ENCODE measurements around the gene MPHOSPH10.
"Not testable (repeated sequence)": the region's sequence is repeated elsewhere in the genome, so short reads cannot be mapped to it uniquely, and the experiment has no call there.

Gene MPHOSPH10

GRCh38 chr2:71122387-71123298, 7.8 kb upstream of the MPHOSPH10 start:
- no peak for DNase-seq (ENCODE audit: low read depth, low spot score)

DNA sequence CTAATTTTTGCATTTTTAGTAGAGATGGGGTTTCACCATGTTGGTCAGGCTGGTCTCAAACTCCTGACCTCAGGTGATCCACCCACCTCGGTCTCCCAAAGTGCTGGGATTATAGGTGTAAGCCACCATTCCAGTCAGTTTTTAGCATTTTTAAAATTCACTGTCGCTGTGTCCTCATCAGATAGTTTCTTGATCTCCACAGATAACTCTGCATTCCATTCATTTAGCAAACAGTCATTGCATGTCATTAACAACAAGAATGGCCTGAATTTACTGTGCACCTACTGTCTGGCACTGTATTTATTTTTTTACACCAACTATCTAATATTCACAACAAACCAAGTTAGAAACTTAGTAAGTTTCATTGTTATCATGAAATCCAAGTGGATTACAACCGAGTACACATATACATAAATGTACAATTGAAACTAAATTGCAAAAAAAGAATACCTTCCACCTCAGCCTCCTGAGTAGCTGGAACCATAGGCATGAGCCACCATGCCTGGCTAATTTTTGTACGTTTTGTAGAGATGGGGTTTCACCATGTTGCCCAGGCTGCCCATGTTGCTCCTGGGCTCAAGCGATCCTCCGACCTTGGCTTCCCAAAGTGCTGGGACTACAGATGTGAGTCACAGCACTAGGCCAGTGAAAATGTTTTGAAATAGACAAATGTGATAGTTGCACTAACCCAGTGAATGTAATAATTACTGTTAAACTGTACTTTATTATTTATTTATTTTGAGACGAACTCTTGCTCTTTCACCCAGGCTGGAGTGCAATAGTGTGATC, 4.7 kb upstream of the MPHOSPH10 start:
- no peak for DNase-seq (ENCODE audit: low read depth, low spot score)

- no peak for DNase-seq (ENCODE audit: low read depth, low spot score)
Measured at GRCh38 chr2:71126957-71127356, 3.5 kb upstream of the MPHOSPH10 start.

GRCh38 chr2:71129114-71129901, 1.1 kb upstream of the MPHOSPH10 start:
- no peak for DNase-seq (ENCODE audit: low read depth, low spot score)

DNA sequence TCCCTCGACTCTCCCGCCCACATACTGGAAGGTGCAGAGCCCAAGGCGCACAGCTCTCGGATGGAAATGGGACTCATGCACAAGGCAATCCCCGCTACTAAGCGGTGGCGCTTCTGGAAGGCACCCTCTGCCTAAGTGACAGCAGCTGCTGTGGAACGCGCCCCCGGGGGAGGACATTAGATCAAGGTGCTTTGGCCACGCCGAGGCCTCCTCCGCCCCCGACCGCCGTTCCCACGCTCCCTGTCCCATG, 607 bp upstream of the MPHOSPH10 start:
- no peak for DNase-seq (ENCODE audit: low read depth, low spot score)

DNA sequence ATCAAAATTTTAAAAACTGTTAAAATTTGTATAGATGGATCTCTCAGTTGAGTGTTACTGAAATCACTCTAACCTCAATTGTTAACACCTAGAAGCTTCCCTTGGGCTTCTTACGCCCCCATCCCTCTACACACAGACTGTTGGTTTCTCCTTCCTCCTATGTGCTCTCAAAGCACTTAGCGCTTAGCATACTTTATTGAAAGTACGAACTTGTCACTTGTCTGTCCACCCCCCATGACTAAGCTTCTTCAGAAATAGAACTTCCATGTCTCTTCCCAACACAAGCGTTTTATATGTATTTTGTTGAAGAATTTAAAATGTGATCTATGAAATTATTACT, 441 bp downstream of the MPHOSPH10 start:
- DNase-seq (ENCODE audit: low read depth, low spot score), result no peak

GRCh38 chr2:71131387-71132166, 1.1 kb downstream of the MPHOSPH10 start:
- not testable (repeated sequence) for DNase-seq (ENCODE audit: low read depth, low spot score)

GRCh38 chr2:71133603-71134002, 3.2 kb downstream of the MPHOSPH10 start:
- DNase-seq (ENCODE audit: low read depth, low spot score), result no peak

DNA sequence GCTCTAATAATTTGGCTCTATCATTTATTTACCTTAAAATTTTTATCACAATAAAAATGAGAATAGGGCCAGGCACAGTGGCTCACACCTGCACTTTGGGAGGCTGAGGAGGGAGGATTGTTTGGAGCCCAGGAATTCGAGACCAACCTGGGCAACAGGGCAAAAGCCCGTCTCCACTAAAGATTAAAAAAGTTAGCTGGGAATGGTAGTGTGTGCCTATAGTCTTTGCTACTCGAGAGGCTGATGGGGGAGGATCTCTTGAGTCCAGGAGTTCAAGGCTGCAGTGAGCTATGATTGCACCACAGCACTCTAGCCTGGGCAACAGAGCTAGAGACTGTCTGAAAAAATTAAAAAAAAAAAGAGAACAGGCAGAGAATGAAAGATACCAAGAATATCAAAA, 5.7 kb downstream of the MPHOSPH10 start:
- no peak for DNase-seq (ENCODE audit: low read depth, low spot score)

DNA sequence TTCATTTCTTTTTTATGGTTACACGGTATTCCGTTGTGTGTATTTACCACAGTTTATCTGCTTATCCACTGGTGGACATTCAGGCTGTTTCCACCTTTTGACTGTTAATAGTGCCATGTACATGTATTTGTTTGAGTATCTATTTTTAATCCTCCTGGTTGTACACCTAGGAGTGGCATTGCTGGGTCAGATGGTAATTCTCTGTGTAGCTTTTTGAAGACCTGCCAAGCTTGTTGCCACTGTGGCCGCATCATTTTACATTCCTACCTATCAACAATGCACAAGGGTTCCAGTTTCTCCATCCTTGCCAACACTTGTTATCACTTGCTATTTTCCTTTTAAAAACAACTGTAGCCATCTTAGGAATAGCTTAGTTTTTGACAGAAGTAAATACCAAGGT, 13.3 kb downstream of the MPHOSPH10 start:
- no peak for DNase-seq (ENCODE audit: low read depth, low spot score)

GRCh38 chr2:71148506-71149063, 18.2 kb downstream of the MPHOSPH10 start:
- no peak for DNase-seq (ENCODE audit: low read depth, low spot score)

- DNase-seq (ENCODE audit: low read depth, low spot score), result no peak
Measured at GRCh38 chr2:71150082-71150816, 19.8 kb downstream of the MPHOSPH10 start.

DNA sequence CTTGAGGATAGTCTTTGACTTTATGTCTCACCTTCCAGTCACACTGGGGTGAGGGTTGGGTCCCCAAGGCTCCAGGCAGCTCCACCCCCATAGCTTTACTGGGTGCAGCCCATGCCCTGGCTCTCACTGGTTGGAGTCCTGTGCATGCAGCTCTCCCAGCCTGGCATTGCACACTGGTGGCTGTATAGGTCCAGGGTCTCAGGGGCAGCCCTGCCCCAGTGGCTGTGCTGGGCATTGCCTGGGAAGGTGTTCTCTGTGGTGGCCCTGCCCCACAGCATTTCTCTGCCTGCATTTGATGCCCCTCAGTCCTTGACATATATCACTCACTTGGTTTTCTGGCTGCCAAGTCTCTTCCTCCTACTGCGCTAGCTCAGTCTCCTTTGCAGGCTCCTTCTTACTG, 21.2 kb downstream of the MPHOSPH10 start:
- no peak for DNase-seq (ENCODE audit: low read depth, low spot score)

DNA sequence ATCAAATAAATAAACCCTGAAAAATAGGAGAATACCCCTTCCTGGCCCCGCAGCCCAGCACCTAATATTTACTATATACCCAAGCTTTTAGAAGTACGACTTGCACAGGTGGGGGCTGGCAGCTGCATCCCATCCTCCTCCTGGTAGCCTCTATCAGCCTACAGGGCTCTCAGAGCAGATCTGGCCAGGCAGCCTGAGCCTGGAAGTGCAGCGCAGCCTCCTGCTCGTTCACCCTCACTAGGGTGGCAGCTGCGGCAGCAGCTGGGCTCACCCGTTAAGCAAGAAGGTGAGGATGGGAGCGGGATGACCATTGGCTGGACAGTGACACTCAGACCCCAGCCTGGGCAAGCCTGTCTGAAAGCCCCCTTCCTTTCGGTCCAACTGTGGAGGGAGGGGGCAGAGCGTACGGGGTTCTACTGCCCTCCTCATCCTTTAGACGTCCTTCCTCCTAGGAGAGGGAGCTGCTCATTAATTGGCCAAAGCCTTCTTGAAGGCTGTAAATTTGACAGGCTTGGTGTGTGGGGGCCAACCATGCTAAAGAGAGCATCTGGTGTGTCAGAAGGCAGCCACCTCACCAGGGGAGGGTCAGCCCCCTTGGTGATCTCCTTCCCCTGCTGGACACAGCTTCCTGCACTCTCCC, 23.3 kb downstream of the MPHOSPH10 start:
- DNase-seq (ENCODE audit: low read depth, low spot score), result no peak

DNA sequence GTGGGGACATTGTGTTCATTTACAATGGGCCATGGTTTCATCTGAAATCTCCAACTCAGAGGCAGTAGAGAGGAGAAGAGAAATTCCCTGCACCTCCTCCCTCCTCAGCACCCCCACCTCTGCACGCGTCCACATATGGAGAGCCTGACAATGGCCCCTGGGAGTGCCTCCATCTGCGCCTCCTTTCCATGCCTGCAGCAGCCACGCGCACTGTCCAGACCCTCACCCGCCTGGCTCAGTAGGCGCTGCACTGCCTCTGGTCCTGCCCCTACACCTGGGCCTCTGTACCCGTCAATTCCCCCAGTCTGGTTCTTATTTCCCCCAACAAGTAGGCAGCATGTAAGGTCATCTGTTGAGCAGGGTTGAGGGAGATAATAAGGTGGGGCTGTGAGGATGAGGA, 23.8 kb downstream of the MPHOSPH10 start:
- no peak for DNase-seq (ENCODE audit: low read depth, low spot score)

DNA sequence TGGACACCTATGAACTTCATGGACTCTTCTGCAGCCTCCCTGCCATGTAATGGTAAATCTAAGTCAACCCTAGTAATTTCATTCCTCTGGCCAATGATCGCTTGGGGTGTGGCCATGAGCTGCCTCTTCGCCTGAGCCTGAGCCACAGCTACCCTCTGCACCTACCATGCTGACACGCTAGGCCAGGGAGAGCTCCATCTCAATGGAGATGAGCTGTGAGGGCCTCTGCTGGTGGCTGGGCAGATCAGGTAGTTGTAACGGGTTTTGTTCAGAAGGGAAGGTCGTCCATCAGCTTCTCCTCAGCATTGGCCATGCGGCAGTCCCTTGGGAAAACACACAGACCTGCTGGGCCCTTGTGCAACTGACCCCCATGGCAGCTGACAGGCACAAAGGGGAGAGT, 24.4 kb downstream of the MPHOSPH10 start:
- no peak for DNase-seq (ENCODE audit: low read depth, low spot score)

- DNase-seq (ENCODE audit: low read depth, low spot score), result no peak
Measured at GRCh38 chr2:71155846-71156245, 25.4 kb downstream of the MPHOSPH10 start.

- DNase-seq (ENCODE audit: low read depth, low spot score), result no peak
Measured at GRCh38 chr2:71156573-71156972, 26.1 kb downstream of the MPHOSPH10 start.

DNA sequence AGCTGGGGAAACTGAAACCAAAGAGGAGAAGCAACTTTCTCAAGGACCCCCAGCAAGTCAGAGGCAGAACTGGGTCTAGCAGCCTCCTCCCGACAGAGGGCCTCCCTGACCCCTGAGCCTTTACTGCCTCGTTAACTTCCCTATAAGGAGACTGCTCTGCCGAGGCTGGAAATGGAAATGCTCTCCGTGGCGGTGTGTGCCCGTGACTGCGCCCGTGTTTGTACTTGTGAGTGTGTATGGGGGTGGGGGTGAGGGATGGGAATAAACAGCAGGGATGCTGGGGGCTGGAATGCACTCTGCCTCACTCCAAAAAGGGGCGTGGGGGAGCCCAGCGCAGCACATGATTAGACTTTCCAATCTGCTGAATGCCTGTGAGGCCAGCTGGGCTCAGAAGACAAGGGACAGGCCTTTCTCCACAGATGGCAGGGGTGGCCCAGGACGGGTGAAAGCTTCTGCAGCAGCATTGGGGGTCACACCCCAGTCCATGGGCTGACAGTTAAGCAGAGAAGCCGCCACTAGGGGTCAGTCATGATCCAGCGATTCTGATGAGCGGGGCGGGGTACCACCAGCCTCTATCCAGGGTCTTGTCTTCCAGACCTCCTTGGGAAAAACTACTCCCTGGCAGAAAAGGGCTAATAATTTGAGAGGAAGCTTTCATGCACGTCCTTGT, 26.8 kb downstream of the MPHOSPH10 start:
- DNase-seq (ENCODE audit: low read depth, low spot score), result no peak

GRCh38 chr2:71166812-71167211, 36.4 kb downstream of the MPHOSPH10 start:
- DNase-seq (ENCODE audit: low read depth, low spot score), result no peak
